Natural killer cell (primary cell): Measurements from ENCODE around the gene LATS1. TPM values are rescaled to one million over a fixed set of nuclear protein-coding genes. Genes with fewer than 3 reads are reported as not detected.

Experiments
- ATAC-seq, 3 donors: fragments of 150-1000 bp in 2 of 3; fragments of 200-7000 bp in 1 of 3; cut with Tn5 transposase; 1 replicate in 1 of 3; 2 replicates in 2 of 3; pipeline ENCODE4 v1.10.0; 2021; ENCODE audit warnings: mild to moderate bottlenecking in 2 of 3, moderate library complexity in 2 of 3
- DNase-seq, 2 donors: peaks; one replicate each; pipeline versions ENCODE4 v3.0.0 to v3.0.0-alpha.2; 2013 to 2021; ENCODE audit warnings: mixed read lengths in 1 of 2
- H3K27ac ChIP-seq: one replicate; pipeline ENCODE4 v1.5.1; 2013; ENCODE audit warnings: mild to moderate bottlenecking, low read length
- H3K27me3 ChIP-seq: one replicate; pipeline ENCODE4 v1.6.1; 2013; ENCODE audit warnings: low read length; ENCODE audit not compliant: control insufficient read depth, insufficient read depth
- H3K36me3 ChIP-seq: one replicate; pipeline ENCODE4 v1.6.1; 2013; ENCODE audit warnings: low read length; ENCODE audit not compliant: control insufficient read depth, insufficient read depth
- H3K4me1 ChIP-seq: one replicate; pipeline ENCODE4 v1.6.1; 2013; ENCODE audit warnings: low read length; ENCODE audit not compliant: control insufficient read depth, insufficient read depth
- H3K4me3 ChIP-seq: one replicate; pipeline ENCODE4 v1.5.1; 2013; ENCODE audit warnings: low read length
- H3K9me3 ChIP-seq: one replicate; pipeline ENCODE4 v1.6.1; 2013; ENCODE audit warnings: low read length; ENCODE audit not compliant: control insufficient read depth, insufficient read depth
- H3K27ac Mint-ChIP-seq, 2 donors: one replicate each; pipeline ENCODE4 v1.8.0; 2022; ENCODE audit warnings: mild to moderate bottlenecking in 2 of 2, mixed read lengths in 2 of 2, moderate library complexity in 1 of 2
- H3K27me3 Mint-ChIP-seq, 2 donors: one replicate each; pipeline ENCODE4 v1.8.0; 2022; ENCODE audit warnings: low read depth in 2 of 2, mixed read lengths in 2 of 2
- H3K36me3 Mint-ChIP-seq: one replicate; pipeline ENCODE4 v1.8.0; 2022; ENCODE audit warnings: mixed read lengths
- H3K4me1 Mint-ChIP-seq, 2 donors: one replicate each; pipeline ENCODE4 v1.8.0; 2022; ENCODE audit warnings: mixed read lengths in 2 of 2
- H3K4me3 Mint-ChIP-seq: one replicate; pipeline ENCODE4 v1.8.0; 2022; ENCODE audit warnings: mild to moderate bottlenecking, moderate library complexity, mixed read lengths
- H3K9me3 Mint-ChIP-seq, 2 donors: one replicate each; pipeline ENCODE4 v1.8.0; 2022; ENCODE audit warnings: mixed read lengths in 2 of 2
- WGBS: methylation state at CpG from one replicate; pipeline ENCODE4 v1.1.7; 2013; ENCODE audit warnings: missing lambda C conversion rate; ENCODE audit not compliant: insufficient coverage; 5-methylcytosine and 5-hydroxymethylcytosine counted together
- intact Hi-C: fragments of 100-400 bp; cut with micrococcal nuclease; formaldehyde crosslinking; loops from one replicate; pipeline ENCODE4 v1.14.2; 2022
- total RNA-seq, 4 donors: library from RNA; stranded (reverse); fragments of 120-200 nt in 1 of 4; gene quantifications; one replicate each; pipeline versions ENCODE4 v1.2.3 to v1.2.4, GENCODE V29; 2013 to 2022
- TF ChIP-seq, protein P1 (sequence below): fragments of 200-600 bp; IDR thresholded peaks from one replicate; pipeline ENCODE4 v1.8.0; 2022; ENCODE audit warnings: antibody characterized with exemption

LATS1 gene
- total RNA-seq, 3 donors from 2014 or later (not counting 1 experiment from before 2014, with no cell fraction given) = 37.9 to 52.5 (median 49.4) TPM

DNA sequence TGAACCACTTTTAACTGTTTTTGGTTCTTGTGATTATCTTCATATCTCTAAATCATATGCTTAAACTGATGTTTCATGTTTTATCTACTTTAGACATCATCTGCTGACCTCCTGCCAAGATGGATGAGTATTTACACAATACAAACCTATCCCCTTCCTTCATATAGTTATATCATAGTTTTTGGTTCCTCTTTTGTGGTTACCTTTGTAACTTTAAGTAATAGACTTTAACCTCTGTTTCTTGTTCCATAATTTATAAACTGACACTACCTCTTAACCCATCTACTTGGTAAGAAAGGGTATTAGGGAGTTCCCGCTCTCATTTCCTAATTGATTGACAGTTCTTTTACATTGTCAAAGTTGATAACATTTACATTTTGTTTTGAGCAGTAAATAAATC is 43.5 kb upstream of the LATS1 start:
- no peak overlapping the region for H3K4me3 Mint-ChIP-seq
- intact Hi-C loops = no loop called here
- H3K36me3 Mint-ChIP-seq = no peaks in the 10 kb centered on the region
- Histone ChIP-seq H3K27me3 (no peaks in the 10 kb centered on the region), H3K4me1 (no peaks in the 10 kb centered on the region), H3K9me3 (no peaks in the 10 kb centered on the region), H3K4me3 (no peak overlapping the region), H3K36me3 (peaks cover 11% of the 10 kb centered on the region), H3K27ac (no peak overlapping the region)
- TF ChIP-seq, protein P1, sequence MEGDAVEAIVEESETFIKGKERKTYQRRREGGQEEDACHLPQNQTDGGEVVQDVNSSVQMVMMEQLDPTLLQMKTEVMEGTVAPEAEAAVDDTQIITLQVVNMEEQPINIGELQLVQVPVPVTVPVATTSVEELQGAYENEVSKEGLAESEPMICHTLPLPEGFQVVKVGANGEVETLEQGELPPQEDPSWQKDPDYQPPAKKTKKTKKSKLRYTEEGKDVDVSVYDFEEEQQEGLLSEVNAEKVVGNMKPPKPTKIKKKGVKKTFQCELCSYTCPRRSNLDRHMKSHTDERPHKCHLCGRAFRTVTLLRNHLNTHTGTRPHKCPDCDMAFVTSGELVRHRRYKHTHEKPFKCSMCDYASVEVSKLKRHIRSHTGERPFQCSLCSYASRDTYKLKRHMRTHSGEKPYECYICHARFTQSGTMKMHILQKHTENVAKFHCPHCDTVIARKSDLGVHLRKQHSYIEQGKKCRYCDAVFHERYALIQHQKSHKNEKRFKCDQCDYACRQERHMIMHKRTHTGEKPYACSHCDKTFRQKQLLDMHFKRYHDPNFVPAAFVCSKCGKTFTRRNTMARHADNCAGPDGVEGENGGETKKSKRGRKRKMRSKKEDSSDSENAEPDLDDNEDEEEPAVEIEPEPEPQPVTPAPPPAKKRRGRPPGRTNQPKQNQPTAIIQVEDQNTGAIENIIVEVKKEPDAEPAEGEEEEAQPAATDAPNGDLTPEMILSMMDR = no peak
- no peaks in the 10 kb centered on the region for H3K27me3 Mint-ChIP-seq
- peak overlapping the region; percentile 22 to 27 for H3K27ac Mint-ChIP-seq
- ATAC-seq = peak in 1 of 3 donors; percentile 82
- DNase-seq = no peak
- H3K4me1 Mint-ChIP-seq = peaks cover 8 to 23% of the 10 kb centered on the region in 2 donors
- no CpG with 5 or more reads among the region's 1 CpG for WGBS
- no peaks in the 10 kb centered on the region for H3K9me3 Mint-ChIP-seq

DNA sequence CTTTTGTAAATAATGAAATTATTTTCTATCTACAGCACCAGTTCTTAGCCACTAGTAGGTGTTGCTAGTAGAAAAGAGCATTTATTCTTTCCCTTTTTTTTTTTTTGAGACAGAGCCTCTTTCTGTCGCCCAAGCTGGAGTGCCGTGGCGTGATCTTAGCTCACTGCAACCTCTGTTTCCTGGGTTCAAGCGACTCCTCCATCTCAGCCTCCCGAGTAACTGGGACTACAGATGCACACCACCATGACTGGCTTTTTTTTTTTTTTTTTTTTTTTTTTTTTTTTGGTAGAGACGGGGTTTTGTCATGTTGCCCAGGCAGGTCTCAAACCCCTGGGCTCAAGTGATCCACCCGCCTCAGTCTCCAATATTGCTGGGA is 38.3 kb upstream of the LATS1 start:
- TF ChIP-seq, protein P1 = no peak
- peaks cover 6 to 16% of the 10 kb centered on the region in 2 donors for H3K4me1 Mint-ChIP-seq
- H3K36me3 Mint-ChIP-seq = no peaks in the 10 kb centered on the region
- H3K27ac Mint-ChIP-seq = no peak overlapping the region
- no peak for ATAC-seq
- H3K4me1 ChIP-seq = no peaks in the 10 kb centered on the region
- no peaks in the 10 kb centered on the region for H3K27me3 Mint-ChIP-seq
- no peak overlapping the region for H3K4me3 Mint-ChIP-seq
- no peaks in the 10 kb centered on the region for H3K9me3 Mint-ChIP-seq
- H3K27ac ChIP-seq = no peak overlapping the region
- DNase-seq = no peak
- WGBS = 83% methylated on average over 1 of the region's 7 CpGs
- intact Hi-C loops = no loop called here
- no peaks in the 10 kb centered on the region for H3K9me3 ChIP-seq
- H3K27me3 ChIP-seq = no peaks in the 10 kb centered on the region
- H3K36me3 ChIP-seq = peaks cover 7% of the 10 kb centered on the region
- H3K4me3 ChIP-seq = no peak overlapping the region

DNA sequence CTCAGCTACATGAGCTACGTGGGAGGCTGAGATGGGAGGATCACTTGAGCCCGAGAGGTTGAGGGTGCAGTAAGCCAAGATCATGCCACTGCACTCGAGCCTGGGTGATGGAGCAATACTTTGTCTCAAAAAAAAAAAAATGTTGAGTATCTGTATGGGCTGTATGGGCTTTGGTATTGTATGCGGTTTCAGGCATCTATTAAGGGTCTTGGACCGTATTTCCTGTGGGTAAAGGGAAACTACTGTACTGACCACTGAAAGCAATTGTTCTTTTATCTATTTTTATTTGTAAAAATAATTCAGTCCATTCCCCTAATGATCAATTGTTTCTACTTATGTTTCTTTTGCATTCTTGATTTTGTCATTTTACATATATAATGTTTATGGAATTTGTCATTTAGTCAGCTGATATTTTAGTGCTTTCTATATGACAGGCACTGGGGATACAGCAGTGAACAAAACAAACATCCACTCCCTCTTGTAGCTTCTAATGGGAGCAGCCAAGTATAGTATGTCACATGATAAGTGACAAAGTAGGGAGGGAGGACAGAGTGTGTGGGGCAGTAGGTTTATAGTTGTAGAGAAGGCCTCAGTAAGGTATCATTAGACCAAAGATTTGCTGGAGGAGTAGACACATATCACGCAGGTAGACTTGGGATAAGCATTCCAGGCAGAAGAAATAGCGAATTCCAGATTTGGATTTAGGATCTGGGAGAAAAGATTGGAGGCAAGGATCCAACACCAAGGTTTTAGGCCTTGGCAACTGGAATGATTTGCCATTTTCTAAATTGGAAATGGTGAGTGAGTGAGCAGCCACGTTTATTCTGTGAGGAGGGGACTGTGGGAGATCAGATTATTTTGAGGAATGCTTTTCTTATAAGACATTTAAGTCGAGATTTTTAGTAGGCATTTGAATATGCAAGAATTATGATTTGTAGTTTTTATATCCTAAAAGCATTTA is 37.7 kb upstream of the LATS1 start:
- Histone ChIP-seq H3K4me3 (no peak overlapping the region), H3K27ac (no peak overlapping the region), H3K36me3 (peaks cover 7% of the 10 kb centered on the region), H3K9me3 (no peaks in the 10 kb centered on the region), H3K27me3 (no peaks in the 10 kb centered on the region), H3K4me1 (peaks cover 6% of the 10 kb centered on the region)
- Mint-ChIP-seq H3K4me3 (no peak overlapping the region), H3K4me1 (peaks cover 10 to 18% of the 10 kb centered on the region in 2 donors), H3K27me3 (no peaks in the 10 kb centered on the region), H3K9me3 (no peaks in the 10 kb centered on the region), H3K36me3 (no peaks in the 10 kb centered on the region), H3K27ac (peak overlapping the region; percentile 4 to 60)
- TF ChIP-seq, protein P1 = no peak
- WGBS = 87% methylated on average over 8 of the region's 9 CpGs
- ATAC-seq (no peak), DNase-seq (no peak)
- intact Hi-C loops = no loop called here
